ENCODE results near the gene CHD1L. TPM values are rescaled to one million over a fixed set of nuclear protein-coding genes. Genes with fewer than 3 reads are reported as not detected.

CHD1L gene
- total and polyA plus RNA-seq, 2 donors (not counting 3 experiments of a cell fraction or from before 2014, with no cell fraction given), result 12.3 to 33.8 TPM

- intact Hi-C loops (cut with micrococcal nuclease), result no loop called here
- no peaks in the 10 kb centered on the region for H4K20me1 ChIP-seq (replicated peaks; ENCODE audit: control insufficient read depth, extremely low read depth, insufficient read depth, low read length)
- TF ChIP-seq, protein P1, sequence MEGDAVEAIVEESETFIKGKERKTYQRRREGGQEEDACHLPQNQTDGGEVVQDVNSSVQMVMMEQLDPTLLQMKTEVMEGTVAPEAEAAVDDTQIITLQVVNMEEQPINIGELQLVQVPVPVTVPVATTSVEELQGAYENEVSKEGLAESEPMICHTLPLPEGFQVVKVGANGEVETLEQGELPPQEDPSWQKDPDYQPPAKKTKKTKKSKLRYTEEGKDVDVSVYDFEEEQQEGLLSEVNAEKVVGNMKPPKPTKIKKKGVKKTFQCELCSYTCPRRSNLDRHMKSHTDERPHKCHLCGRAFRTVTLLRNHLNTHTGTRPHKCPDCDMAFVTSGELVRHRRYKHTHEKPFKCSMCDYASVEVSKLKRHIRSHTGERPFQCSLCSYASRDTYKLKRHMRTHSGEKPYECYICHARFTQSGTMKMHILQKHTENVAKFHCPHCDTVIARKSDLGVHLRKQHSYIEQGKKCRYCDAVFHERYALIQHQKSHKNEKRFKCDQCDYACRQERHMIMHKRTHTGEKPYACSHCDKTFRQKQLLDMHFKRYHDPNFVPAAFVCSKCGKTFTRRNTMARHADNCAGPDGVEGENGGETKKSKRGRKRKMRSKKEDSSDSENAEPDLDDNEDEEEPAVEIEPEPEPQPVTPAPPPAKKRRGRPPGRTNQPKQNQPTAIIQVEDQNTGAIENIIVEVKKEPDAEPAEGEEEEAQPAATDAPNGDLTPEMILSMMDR (IDR thresholded peaks at IDR 0.05; ENCODE audit: extremely low read depth in 1 of 2, insufficient read depth in 1 of 2, low read depth in 1 of 2, low read length in 2 of 2), result no peak
- TF ChIP-seq MAX (IDR thresholded peaks at IDR 0.05; ENCODE audit: insufficient read depth, insufficient read length) (no peak), GATA2 (IDR thresholded peaks at IDR 0.05; ENCODE audit: insufficient read depth, insufficient read length, low read depth, low read length) (no peak), FOS (IDR thresholded peaks at IDR 0.05; ENCODE audit: borderline replicate concordance, insufficient read depth, low read length) (no peak), EZH2 (IDR thresholded peaks at IDR 0.05; ENCODE audit: borderline replicate concordance, low read depth, low read length, severe bottlenecking) (no peak), POLR2A (IDR thresholded peaks at IDR 0.05; ENCODE audit: low read depth, low read length) (no peak), MYC (IDR thresholded peaks at IDR 0.05; ENCODE audit: low read depth, low read length) (no peak), POLR2AphosphoS5 (IDR thresholded peaks at IDR 0.05; ENCODE audit: insufficient read depth, low read depth, low read length) (no peak), JUN (IDR thresholded peaks at IDR 0.05; ENCODE audit: borderline replicate concordance, insufficient read depth, insufficient read length, low read depth) (no peak)
- BruUV-seq (replicated peaks), result no TSS peak
- H3K9me3 ChIP-seq (replicated peaks; ENCODE audit: control insufficient read depth, insufficient read depth, low read length), result no peaks in the 10 kb centered on the region
- no peak overlapping the region for H3K4me3 ChIP-seq (replicated peaks in 1 of 3; ENCODE audit: insufficient read depth in 1 of 3, low read depth in 1 of 3, low read length in 3 of 3)
- H3K27ac ChIP-seq (ENCODE audit: insufficient read depth, low read depth, low read length), result no peak overlapping the region
- H3K27me3 ChIP-seq (ENCODE audit: control insufficient read depth in 2 of 2, insufficient read depth in 2 of 2, low read length in 2 of 2), result no peaks in the 10 kb centered on the region
- FAIRE-seq (no peak), DNase-seq (ENCODE audit: low read depth, low spot score) (no peak)
- no peaks in the 10 kb centered on the region for H3K4me1 ChIP-seq (ENCODE audit: control insufficient read depth, extremely low read depth, insufficient read depth, low read length)
- POLR2A ChIA-PET, result no interaction called here
- peaks cover 0 to 6% of the 10 kb centered on the region in 2 experiments for H3K36me3 ChIP-seq (ENCODE audit: control insufficient read depth in 2 of 2, extremely low read depth in 1 of 2, insufficient read depth in 2 of 2, low read length in 2 of 2)
- H3K9ac ChIP-seq (replicated peaks; ENCODE audit: extremely low read depth, insufficient read depth, low read length), result no peak overlapping the region
- peaks cover 2% of the 10 kb centered on the region for H3K9me1 ChIP-seq (replicated peaks; ENCODE audit: control insufficient read depth, extremely low read depth, insufficient read depth, low read length)
- CTCF ChIA-PET, result interaction anchor here (2.0 kb wide), 1 partner anchor 13 kb away, joined by 12 read pairs; no protein-coding TSS in a partner anchor
- peaks cover 5% of the 10 kb centered on the region for H3K79me2 ChIP-seq (ENCODE audit: control insufficient read depth, insufficient read depth, low read length)
- H2AFZ ChIP-seq (ENCODE audit: low read depth, low read length), result no peak overlapping the region
- no peak overlapping the region for H3K4me2 ChIP-seq (ENCODE audit: insufficient read depth, low read length)
- dilution Hi-C loops (cut with MboI; ENCODE audit: extremely low pct_ligation_motif_present, low sequenced_read_pairs), result no loop called here
Measured at GRCh38 chr1:147260956-147261355, 18.5 kb downstream of the CHD1L start.

Measured in endothelial cell of umbilical vein (primary cell).